Measurements from ENCODE around the gene PITRM1.
"Not testable (repeated sequence)": the region's sequence is repeated elsewhere in the genome, so short reads cannot be mapped to it uniquely, and the experiment has no call there.

The PITRM1 gene, protein sequence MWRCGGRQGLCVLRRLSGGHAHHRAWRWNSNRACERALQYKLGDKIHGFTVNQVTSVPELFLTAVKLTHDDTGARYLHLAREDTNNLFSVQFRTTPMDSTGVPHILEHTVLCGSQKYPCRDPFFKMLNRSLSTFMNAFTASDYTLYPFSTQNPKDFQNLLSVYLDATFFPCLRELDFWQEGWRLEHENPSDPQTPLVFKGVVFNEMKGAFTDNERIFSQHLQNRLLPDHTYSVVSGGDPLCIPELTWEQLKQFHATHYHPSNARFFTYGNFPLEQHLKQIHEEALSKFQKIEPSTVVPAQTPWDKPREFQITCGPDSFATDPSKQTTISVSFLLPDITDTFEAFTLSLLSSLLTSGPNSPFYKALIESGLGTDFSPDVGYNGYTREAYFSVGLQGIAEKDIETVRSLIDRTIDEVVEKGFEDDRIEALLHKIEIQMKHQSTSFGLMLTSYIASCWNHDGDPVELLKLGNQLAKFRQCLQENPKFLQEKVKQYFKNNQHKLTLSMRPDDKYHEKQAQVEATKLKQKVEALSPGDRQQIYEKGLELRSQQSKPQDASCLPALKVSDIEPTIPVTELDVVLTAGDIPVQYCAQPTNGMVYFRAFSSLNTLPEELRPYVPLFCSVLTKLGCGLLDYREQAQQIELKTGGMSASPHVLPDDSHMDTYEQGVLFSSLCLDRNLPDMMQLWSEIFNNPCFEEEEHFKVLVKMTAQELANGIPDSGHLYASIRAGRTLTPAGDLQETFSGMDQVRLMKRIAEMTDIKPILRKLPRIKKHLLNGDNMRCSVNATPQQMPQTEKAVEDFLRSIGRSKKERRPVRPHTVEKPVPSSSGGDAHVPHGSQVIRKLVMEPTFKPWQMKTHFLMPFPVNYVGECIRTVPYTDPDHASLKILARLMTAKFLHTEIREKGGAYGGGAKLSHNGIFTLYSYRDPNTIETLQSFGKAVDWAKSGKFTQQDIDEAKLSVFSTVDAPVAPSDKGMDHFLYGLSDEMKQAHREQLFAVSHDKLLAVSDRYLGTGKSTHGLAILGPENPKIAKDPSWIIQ

DNA sequence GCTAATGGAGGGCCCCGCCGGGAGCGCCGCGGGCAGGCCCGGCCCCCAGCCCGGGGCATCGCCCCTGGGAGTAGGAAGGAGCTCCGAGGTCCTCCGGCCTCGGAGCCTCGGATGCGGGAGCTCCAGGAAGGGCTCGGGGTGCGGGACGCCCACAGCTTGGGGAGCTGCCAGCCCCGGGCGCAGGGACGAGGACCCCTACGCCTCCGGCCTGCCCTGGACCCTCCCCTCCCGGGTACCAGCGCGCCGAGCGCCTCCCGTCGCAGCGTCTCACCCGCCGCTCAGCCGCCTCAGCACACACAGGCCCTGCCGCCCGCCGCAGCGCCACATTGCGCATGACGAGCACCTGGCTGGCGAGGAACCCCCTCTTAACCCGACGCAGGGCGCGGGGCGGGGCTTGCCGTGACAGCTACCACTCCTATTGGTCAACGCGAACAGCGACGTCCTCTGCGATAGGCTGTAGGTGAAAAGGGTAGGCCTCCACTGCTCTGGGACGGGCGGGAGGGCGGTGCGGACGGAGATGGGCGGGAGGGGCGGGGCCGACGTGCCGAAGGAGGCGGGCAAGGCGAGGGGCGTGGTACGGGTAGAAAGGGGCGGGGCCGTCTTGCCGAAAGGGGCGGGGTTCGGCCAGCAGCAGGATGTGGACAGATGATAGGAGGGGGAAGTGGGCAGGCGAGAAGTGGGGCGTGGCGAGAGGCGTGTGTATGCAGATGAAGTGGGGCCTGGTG, at the start of gene PITRM1:
Gene PITRM1 (minus strand): TSS at position 337 of the 725 bp plus-strand sequence. CDS start 10 bp downstream, at position 327.
- DNase-seq (ENCODE audit: low spot score in 2 of 2) = peak; percentile 95 to 98
- peaks cover 28% of the 10 kb centered on the region for H3K4me1 Mint-ChIP-seq
- peak within 1 kb of the TSS; percentile 75 for H3K4me3 Mint-ChIP-seq
- no peaks in the 10 kb centered on the region for H3K9me3 Mint-ChIP-seq
- H3K27ac Mint-ChIP-seq = peak within 1 kb of the TSS; percentile 94
- H3K36me3 Mint-ChIP-seq = peaks cover 56% of the 10 kb centered on the region
- peak; percentile 97 for ATAC-seq

DNA sequence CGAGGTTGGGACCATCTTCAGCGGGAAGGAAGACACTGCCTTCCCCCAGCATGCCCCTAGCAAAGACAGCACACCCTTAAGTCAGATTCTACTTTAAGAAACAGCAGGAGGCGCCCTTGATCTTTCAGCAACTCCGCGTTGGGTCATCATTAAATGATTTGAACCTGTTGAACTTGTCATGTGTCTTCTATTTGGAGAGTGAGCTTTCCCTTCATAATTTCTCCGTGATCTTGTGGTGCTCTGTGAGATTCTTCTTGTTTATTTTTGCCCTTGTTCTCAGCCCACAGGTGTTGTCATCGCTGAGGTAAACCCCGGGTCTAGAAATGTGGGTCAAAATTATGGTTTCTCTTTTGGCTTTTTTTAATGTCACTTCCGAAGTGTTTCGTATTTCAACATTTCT, 49.5 kb upstream of the PITRM1 start:
- peaks cover 5% of the 10 kb centered on the region for H3K9me3 Mint-ChIP-seq
- H3K4me1 Mint-ChIP-seq = peaks cover 10% of the 10 kb centered on the region
- H3K27ac Mint-ChIP-seq = no peak overlapping the region
- no peaks in the 10 kb centered on the region for H3K36me3 Mint-ChIP-seq
- no peak overlapping the region for H3K4me3 Mint-ChIP-seq
- no peak for DNase-seq (ENCODE audit: low spot score in 2 of 2)
- no peak for ATAC-seq

DNA sequence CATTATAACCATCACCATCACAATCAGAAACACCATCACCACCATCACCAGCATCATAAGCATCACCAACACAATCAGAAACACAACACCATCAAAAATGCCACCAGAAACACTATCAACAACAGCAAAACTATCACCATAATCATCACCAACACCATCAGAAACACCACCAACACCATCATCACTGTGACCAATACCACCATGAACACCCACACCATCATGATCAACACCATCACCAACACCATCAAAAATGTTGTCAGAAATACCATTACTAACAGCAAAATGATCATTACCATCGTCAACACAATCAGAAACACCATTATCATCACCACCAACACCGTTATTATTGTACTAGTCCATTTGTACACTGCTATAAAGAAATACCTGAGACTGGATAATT, 49.0 kb upstream of the PITRM1 start:
- DNase-seq (ENCODE audit: low spot score in 2 of 2); H3K27ac Mint-ChIP-seq; H3K4me3 Mint-ChIP-seq; H3K9me3 Mint-ChIP-seq; H3K36me3 Mint-ChIP-seq: not testable (repeated sequence)
- ATAC-seq = peak; percentile 32
- H3K4me1 Mint-ChIP-seq = peaks cover 10% of the 10 kb centered on the region

DNA sequence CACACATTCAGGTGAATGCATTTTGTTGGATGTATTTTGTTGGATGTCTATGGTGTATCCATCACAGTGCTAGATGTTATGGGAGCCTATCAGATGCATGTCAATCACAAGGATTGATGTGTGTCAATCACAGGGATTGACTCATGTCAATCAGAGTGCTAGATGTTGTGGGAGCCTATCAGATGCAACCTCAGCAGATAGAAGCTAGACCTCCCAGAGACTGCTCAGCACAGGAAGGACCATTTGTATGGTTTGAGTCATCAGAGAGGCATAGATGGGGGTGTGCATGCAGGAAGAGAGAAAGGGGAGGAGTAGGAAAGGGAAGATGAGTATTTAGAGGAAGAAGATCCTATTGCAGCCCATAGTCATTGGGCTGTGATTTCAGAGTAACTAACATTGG, 48.3 kb upstream of the PITRM1 start:
- H3K9me3 Mint-ChIP-seq = peaks cover 5% of the 10 kb centered on the region
- H3K27ac Mint-ChIP-seq = no peak overlapping the region
- DNase-seq (ENCODE audit: low spot score in 2 of 2) (no peak), ATAC-seq (no peak)
- H3K4me1 Mint-ChIP-seq = peaks cover 10% of the 10 kb centered on the region
- no peak overlapping the region for H3K4me3 Mint-ChIP-seq
- no peaks in the 10 kb centered on the region for H3K36me3 Mint-ChIP-seq

DNA sequence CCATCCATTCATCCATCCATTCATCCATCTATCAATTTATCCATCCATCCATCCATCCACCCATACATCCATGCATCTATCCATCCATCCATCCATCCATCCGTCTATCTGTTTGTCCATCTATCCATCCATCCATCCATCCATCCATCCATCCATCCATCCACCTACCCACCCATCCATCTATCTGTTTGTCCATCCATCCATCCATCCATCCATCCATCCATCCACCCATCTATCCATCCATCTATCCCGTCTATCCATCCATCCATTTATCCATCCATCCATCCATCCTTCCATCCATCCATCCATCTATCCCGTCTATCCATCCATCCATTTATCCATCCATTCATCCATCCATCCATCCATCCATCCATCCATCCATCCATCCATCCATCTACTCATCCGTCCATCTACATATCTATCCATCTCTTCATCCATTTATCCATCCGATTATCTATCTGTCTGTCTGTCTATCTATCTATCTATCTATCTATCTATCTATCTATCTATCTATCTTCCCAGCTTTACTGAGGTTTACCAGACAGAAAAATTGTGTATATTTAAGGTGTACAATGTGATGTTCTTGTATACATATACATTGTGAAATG, 46.5 kb upstream of the PITRM1 start:
- ATAC-seq; DNase-seq (ENCODE audit: low spot score in 2 of 2); H3K4me3 Mint-ChIP-seq; H3K27ac Mint-ChIP-seq; H3K36me3 Mint-ChIP-seq; H3K9me3 Mint-ChIP-seq: not testable (repeated sequence)
- H3K4me1 Mint-ChIP-seq = peaks cover 10% of the 10 kb centered on the region

DNA sequence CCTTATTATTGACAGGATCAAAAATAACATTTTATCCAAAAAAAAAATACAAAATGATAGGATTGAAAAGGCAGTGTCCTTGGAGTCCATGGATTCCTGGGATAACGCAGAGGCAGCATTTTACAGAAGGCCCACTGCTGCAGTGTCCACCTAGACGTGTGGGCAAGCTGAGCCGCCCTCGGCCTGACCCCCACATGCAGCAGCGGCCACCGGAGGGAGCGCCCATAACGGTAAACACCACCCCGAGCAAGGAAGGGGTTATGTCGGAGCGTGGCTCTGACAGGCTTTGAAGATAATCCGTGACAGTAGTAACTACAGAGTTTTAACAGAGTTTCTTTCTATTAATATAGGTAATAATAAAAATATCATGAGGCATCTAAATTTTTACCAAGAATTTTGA, 45.3 kb upstream of the PITRM1 start:
- no peaks in the 10 kb centered on the region for H3K36me3 Mint-ChIP-seq
- H3K9me3 Mint-ChIP-seq = peaks cover 5% of the 10 kb centered on the region
- no peak overlapping the region for H3K4me3 Mint-ChIP-seq
- H3K4me1 Mint-ChIP-seq = peaks cover 10% of the 10 kb centered on the region
- H3K27ac Mint-ChIP-seq = no peak overlapping the region
- DNase-seq (ENCODE audit: low spot score in 2 of 2) (no peak), ATAC-seq (no peak)

DNA sequence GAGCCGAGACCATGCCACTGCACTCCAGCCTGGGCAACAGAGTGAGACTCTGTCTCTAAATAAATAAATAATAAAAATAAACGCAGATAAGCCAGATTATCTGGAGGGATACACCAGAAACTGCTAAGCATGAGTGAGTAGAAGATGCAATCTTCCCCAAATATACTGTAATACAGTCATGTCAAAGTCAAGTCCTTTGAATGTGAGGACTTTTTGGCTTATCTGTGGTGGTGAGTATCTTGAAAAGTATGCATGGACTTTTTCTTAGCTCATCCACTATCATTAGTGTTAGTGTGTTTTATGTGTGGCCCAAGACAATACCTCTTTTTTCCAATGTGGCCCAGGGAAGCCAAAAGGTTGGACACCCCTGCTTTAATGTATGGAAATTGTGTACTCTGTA, 44.7 kb upstream of the PITRM1 start:
- ATAC-seq = no peak
- H3K4me3 Mint-ChIP-seq = no peak overlapping the region
- no peak for DNase-seq (ENCODE audit: low spot score in 2 of 2)
- H3K4me1 Mint-ChIP-seq = peaks cover 10% of the 10 kb centered on the region
- peaks cover 5% of the 10 kb centered on the region for H3K9me3 Mint-ChIP-seq
- H3K27ac Mint-ChIP-seq = no peak overlapping the region
- no peaks in the 10 kb centered on the region for H3K36me3 Mint-ChIP-seq

DNA sequence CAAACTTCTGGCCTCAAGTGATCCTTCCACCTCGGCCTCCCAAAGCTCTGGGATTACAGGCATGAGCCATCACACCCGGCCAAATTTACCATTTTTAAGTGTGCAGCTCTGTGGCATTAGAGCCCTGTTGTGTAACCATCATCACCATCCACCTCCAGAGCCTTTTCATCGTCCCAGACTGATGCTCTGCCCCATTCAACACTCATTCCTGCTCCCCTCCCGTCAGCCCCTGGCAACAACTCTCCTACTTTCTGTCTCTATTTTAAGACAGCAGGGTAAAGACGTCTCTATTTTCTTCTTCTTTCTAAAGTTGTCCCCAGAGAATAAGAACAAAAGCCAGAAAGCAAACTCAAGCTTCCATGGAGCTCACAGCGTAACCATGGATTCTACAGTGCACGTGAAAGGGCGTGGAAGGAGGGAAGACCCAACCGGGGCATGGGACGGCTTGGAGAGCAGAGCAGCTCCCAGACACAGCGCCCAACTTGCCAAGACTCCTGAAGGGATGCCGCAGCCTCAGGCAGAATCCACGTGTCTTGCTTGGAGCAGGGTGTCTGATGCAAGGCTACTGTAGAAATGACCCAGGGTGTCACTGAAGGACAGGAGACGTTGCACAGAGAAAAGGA, 42.7 kb upstream of the PITRM1 start:
- ATAC-seq (no peak), DNase-seq (ENCODE audit: low spot score in 2 of 2) (no peak)
- no peak overlapping the region for H3K4me3 Mint-ChIP-seq
- H3K36me3 Mint-ChIP-seq = no peaks in the 10 kb centered on the region
- no peak overlapping the region for H3K27ac Mint-ChIP-seq
- no peaks in the 10 kb centered on the region for H3K4me1 Mint-ChIP-seq
- H3K9me3 Mint-ChIP-seq = peaks cover 5% of the 10 kb centered on the region

DNA sequence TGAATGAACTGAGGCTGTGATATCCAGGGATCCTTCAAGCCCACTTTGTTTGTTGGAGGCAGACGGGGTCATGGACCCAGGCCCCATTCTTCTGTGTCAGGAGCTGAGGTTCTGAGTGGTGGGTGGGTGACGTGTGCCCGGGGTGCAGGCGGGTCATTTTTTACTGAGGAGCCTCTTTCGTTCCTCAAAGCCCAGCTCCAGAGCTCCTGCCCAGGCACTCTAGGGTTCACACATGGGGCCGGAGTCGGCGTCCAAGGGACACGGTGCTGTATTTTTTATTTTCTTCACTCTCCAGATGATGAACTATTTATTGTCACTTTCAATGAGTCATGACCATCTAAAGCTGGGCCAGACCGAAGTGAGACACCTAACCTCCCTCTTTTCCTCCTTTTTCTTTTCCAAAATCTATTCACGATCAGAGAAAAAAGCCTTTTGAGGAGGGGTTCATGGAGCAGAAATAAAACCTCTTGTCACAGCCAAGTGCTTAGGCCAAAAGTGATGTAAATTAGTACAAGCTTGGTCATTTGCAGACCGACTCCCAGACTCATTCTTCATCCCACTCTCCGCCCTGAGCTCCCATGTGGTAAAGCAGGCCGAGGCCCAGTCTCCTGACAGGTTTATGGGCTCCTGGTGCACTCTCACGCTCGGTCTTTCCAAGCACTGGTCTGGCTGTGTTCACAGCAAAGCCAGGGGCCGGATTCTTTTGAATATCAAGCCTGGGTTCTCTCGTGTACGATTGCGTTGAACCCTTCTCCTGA, 41.4 kb upstream of the PITRM1 start:
- peaks cover 6% of the 10 kb centered on the region for H3K4me1 Mint-ChIP-seq
- ATAC-seq = no peak
- no peaks in the 10 kb centered on the region for H3K36me3 Mint-ChIP-seq
- DNase-seq (ENCODE audit: low spot score in 2 of 2) = no peak
- no peak overlapping the region for H3K4me3 Mint-ChIP-seq
- peaks cover under 1% of the 10 kb centered on the region for H3K9me3 Mint-ChIP-seq
- H3K27ac Mint-ChIP-seq = no peak overlapping the region

DNA sequence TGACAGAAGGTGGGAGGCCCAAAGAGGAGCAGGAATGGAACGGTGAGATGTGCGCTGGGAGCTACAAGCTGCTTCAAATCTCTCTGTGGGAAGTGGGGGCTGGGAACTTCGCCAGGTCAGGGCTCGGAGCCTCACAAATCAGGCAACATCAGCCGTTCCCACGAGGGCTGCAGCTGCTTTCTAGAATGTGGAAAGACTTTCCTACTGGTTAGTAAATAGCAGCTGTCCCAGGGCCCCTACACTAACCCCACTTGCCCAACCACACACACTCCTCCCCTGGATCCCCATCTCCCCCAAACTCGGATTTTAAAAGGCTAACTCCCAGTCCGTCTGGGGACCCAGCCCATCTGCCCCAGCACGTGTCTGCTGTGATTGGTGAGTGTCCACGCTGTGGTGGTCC, 40.6 kb upstream of the PITRM1 start:
- ATAC-seq (no peak), DNase-seq (ENCODE audit: low spot score in 2 of 2) (no peak)
- Mint-ChIP-seq H3K9me3 (no peaks in the 10 kb centered on the region), H3K4me1 (peaks cover 6% of the 10 kb centered on the region), H3K36me3 (no peaks in the 10 kb centered on the region), H3K27ac (no peak overlapping the region), H3K4me3 (no peak overlapping the region)

DNA sequence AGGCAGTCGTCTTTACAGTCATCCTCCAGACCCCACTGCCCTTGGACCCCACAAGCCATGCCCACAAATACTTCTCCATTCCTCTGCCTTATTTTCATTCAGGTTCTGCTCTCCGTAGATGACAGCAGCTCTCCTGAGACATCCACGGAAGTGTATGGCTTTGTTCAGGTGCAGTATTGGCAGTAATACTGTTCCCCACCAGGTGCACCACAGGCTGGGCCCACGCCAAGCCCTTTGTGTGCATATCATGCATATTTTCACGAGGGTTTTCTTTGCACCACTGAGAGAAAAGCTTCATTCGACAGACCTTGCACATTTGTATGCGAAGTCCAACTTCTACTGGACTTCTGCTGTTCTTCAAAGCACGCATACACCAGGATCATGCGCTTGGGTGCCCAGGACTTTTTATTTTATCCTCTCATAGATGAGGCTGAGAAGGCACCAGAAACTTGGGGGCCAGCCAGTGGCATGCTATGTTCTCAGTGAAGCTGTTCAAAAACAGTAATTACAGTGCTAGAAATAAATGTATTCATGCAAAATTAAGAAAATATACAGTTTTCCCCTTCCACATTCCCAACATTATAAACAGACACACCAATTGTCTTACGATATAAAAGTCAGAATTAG, 37.8 kb upstream of the PITRM1 start:
- no peak overlapping the region for H3K27ac Mint-ChIP-seq
- peaks cover 6% of the 10 kb centered on the region for H3K4me1 Mint-ChIP-seq
- no peaks in the 10 kb centered on the region for H3K36me3 Mint-ChIP-seq
- no peaks in the 10 kb centered on the region for H3K9me3 Mint-ChIP-seq
- H3K4me3 Mint-ChIP-seq = no peak overlapping the region
- no peak for DNase-seq (ENCODE audit: low spot score in 2 of 2)
- no peak for ATAC-seq

DNA sequence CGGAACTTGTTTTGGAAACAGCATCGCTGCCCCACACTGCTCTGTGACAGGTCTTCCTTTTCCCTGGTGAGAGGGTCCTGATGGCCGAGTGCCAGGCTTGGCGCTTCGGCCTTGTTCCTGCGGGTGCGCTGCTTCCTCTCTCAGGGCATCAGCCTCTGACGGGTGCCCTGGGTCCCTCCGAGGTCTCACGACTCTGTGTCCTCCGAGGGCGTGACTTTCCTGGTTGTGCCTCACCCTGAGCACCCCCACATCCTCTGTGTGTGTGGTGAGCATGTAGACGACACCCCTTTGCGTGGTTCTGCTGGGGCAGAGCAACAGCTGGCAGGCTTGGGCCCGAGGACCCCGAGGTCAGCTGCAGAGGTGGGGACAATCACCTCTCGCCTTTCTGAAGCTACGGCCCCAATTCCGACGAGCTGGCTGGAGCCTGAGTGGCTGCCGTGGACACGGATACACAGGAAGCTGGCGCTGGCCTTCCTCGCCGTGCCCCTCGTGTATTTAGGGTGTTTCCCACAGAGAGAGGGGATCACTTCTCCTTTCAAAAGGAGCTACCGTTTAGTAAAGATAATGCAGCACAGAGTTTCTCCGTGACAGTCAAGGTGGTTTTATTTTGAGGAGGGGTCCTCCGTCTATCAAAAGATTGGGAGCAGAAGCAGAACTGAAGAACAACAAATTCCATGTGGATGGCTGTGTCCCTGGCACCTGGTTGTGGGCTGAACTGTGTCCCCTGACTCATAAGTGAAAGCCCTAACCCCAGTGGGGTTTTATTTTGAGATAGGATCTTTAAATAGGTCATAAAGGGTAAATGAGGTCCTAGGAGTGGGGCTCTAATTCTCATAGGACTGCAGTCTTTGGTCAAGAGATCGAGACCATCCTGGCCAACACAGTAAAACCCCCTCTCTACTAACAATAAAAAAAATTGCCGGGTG, 36.2 kb upstream of the PITRM1 start:
- ATAC-seq (no peak), DNase-seq (ENCODE audit: low spot score in 2 of 2) (no peak)
- Mint-ChIP-seq H3K4me1 (peaks cover 8% of the 10 kb centered on the region), H3K4me3 (no peak overlapping the region), H3K27ac (no peak overlapping the region), H3K9me3 (no peaks in the 10 kb centered on the region), H3K36me3 (no peaks in the 10 kb centered on the region)

DNA sequence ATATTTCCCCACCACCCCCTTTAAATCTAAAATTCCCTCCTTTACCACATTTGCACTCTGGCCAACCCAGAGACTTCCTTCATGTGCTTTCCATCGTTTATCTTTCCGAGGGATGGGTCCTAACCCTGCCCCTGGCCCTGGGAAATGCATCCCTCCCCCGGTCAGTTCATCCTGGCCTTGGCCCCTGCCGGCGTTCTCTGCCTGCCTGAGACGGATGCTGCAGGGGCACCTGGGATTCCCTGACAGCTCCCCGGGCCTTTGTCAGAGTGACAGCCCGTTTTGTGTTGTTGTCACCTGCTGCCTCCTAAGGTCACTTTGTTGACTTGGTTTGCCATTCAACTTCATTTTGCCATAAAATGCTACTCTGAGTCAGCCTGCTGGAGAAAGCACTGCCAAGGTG, 34.8 kb upstream of the PITRM1 start:
- ATAC-seq = no peak
- Mint-ChIP-seq H3K4me3 (no peak overlapping the region), H3K36me3 (no peaks in the 10 kb centered on the region), H3K9me3 (no peaks in the 10 kb centered on the region), H3K27ac (no peak overlapping the region), H3K4me1 (peaks cover 18% of the 10 kb centered on the region)
- no peak for DNase-seq (ENCODE audit: low spot score in 2 of 2)

Measured in stimulated activated effector memory CD8-positive, alpha-beta T cell treated with anti-CD3 and anti-CD28 coated beads, Interleukin-12 subunit alpha, Interleukin-12 subunit beta, amount 100 ng/mL, for 72 hours (primary cell).